Retina (tissue), 1 donor: ENCODE data around the gene ZNF211.

Source experiments
- DNase-seq: peaks from one replicate; pipeline ENCODE4 v3.0.0-alpha.2; 2016

Gene ZNF211

GRCh38 chr19:57632987-57633831 is at the start of gene ZNF211:
Gene ZNF211, plus strand, starts transcription at chr19:57633168. Its CDS starts 179 bp downstream, at chr19:57633347.
- peak; percentile 98 for DNase-seq

- DNase-seq: peak; percentile 97
Observed at GRCh38 chr19:57583521-57584416, 49.2 kb upstream of the ZNF211 start, which contains the start of gene ZIK1. Gene ZIK1, plus strand, starts transcription at chr19:57584145. Its CDS starts 212 bp downstream, at chr19:57584357.

GRCh38 chr19:57587529-57587928 is 45.4 kb upstream of the ZNF211 start:
- no peak for DNase-seq

GRCh38 chr19:57599377-57599760 is 33.6 kb upstream of the ZNF211 start:
- no peak for DNase-seq

GRCh38 chr19:57599761-57600383 is 33.1 kb upstream of the ZNF211 start, which contains the start of gene ZNF530:
Gene ZNF530, plus strand, starts transcription at chr19:57599885. Its CDS starts 4,461 bp downstream, at chr19:57604346.
- DNase-seq: peak; percentile 92

GRCh38 chr19:57606931-57607330 is 26.0 kb upstream of the ZNF211 start:
- DNase-seq: no peak

- DNase-seq: no peak
Observed at GRCh38 chr19:57611113-57611512, 21.9 kb upstream of the ZNF211 start.

GRCh38 chr19:57613941-57614743 is 18.8 kb upstream of the ZNF211 start, which contains the start of gene ZNF134:
Gene ZNF134, plus strand, starts transcription at chr19:57614242. Its CDS starts 5,227 bp downstream, at chr19:57619469.
- peak; percentile 95 for DNase-seq

- DNase-seq: no peak
Observed at GRCh38 chr19:57615346-57615745, 17.6 kb upstream of the ZNF211 start.

GRCh38 chr19:57620673-57621348 is 12.2 kb upstream of the ZNF211 start:
- DNase-seq: peak; percentile 16

- no peak for DNase-seq
Observed at GRCh38 chr19:57623091-57623490, 9.9 kb upstream of the ZNF211 start.

- DNase-seq: no peak
Observed at GRCh38 chr19:57633832-57634131, 814 bp downstream of the ZNF211 start.

- no peak for DNase-seq
Observed at GRCh38 chr19:57637379-57637778, 4.4 kb downstream of the ZNF211 start.

GRCh38 chr19:57641715-57642234 is 8.8 kb downstream of the ZNF211 start:
- no peak for DNase-seq

- DNase-seq: no peak
Observed at GRCh38 chr19:57642396-57643046, 9.6 kb downstream of the ZNF211 start.

GRCh38 chr19:57643734-57644133 is 10.8 kb downstream of the ZNF211 start:
- no peak for DNase-seq

- DNase-seq: no peak
Observed at GRCh38 chr19:57648331-57649003, 15.5 kb downstream of the ZNF211 start.

GRCh38 chr19:57651654-57651996 is 18.7 kb downstream of the ZNF211 start:
- DNase-seq: no peak

- no peak for DNase-seq
Observed at GRCh38 chr19:57653689-57654088, 20.7 kb downstream of the ZNF211 start.

GRCh38 chr19:57655443-57655842 is 22.5 kb downstream of the ZNF211 start:
- no peak for DNase-seq
